Measurements from ENCODE around the gene PI4K2B.
A peak's percentile ranks its signal among the peaks of the same experiment; 100 is the strongest.
"Not testable (repeated sequence)": the region's sequence is repeated elsewhere in the genome, so short reads cannot be mapped to it uniquely, and the experiment has no call there.

The PI4K2B gene

DNA sequence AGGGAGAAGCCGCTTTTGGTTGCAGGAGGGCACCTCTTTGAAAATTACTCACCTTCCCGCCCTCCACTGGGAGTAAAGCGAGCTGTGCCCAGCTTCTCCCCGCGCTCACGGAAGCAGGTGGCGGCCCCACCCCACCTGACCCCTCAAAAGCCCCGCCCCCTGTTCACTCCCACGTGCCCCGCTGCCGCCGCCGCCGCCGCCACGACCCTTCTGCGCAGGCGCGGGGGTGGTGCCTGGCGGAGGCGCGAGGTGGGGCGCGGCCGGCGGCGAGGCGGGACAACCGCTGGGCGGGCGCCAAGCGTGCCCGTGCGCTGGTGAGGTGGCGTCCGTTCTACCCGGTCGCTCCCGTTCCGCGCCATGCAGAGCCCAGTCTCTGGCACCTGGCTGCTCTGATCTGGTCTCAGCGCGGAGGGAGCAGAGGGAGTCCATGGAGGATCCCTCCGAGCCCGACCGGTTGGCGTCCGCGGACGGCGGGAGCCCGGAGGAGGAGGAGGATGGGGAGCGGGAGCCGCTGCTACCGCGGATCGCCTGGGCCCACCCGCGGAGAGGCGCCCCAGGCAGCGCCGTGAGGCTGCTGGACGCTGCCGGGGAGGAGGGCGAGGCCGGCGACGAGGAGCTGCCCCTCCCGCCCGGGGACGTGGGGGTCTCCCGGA, at the start of gene PI4K2B:
Gene PI4K2B, plus strand, starts transcription at position 297 of the 653 bp plus-strand sequence. Its CDS starts 131 bp downstream, at position 428.
- H3K36me3 Mint-ChIP-seq (ENCODE audit: low read depth), result peaks cover 50% of the 10 kb centered on the region

DNA sequence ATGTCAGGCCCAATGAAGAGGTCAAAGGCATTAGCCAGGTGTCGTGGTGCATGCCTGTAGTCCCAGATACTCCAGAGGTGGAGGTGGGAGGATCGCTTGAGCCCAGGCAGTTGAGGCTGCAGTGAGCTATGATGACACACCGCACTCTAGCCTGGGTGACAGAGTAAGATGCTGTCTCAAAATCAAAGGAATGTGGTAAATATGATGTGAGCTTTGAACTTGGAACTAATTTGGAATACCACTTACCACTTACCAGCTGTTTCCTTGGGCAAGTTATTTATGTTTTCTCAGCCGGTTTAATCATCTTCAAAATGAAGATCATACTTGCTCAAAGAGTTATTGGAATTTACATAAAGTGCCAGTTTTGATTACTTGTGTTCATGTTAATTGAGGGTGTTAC, 49.8 kb upstream of the PI4K2B start:
- Mint-ChIP-seq H3K4me3 (no peak overlapping the region), H3K9me3 (no peaks in the 10 kb centered on the region), H3K36me3 (ENCODE audit: low read depth) (no peaks in the 10 kb centered on the region), H3K4me1 (ENCODE audit: low read depth) (peaks cover 14% of the 10 kb centered on the region), H3K27ac (no peak overlapping the region), H3K27me3 (no peaks in the 10 kb centered on the region)
- no peak for DNase-seq

More for the DNA sequence above, at the start of gene PI4K2B:
- Mint-ChIP-seq H3K27ac (peak within 1 kb of the TSS; percentile 96), H3K4me3 (peak within 1 kb of the TSS; percentile 90), H3K4me1 (ENCODE audit: low read depth) (peaks cover 50% of the 10 kb centered on the region), H3K27me3 (no peaks in the 10 kb centered on the region), H3K9me3 (peaks cover 5% of the 10 kb centered on the region)
- peak; percentile 97 for DNase-seq

DNA sequence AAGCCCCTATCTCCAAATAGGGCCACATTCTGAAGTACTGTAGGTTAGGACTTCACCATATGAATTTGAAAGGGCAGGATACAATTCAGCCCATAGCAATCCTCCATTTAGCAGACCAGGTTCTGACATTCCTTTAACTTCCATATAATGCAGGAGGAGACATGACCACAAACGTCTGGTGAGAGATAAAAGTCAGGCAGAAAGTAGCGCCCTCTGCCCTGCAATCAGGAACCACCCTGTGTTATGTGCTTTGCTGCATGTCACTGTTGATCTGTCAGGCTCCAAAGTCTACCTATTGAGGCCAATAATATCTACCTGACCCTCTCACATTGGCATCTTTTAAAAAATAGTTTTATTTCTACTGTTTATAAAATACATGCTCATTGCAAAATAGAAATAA, 43.4 kb upstream of the PI4K2B start:
- no peaks in the 10 kb centered on the region for H3K9me3 Mint-ChIP-seq
- H3K4me3 Mint-ChIP-seq, result no peak overlapping the region
- no peak for DNase-seq
- no peaks in the 10 kb centered on the region for H3K27me3 Mint-ChIP-seq
- H3K36me3 Mint-ChIP-seq (ENCODE audit: low read depth), result no peaks in the 10 kb centered on the region
- peaks cover 5% of the 10 kb centered on the region for H3K4me1 Mint-ChIP-seq (ENCODE audit: low read depth)
- H3K27ac Mint-ChIP-seq, result no peak overlapping the region

- no peak overlapping the region for H3K4me3 Mint-ChIP-seq
- H3K27ac Mint-ChIP-seq, result no peak overlapping the region
- H3K36me3 Mint-ChIP-seq (ENCODE audit: low read depth), result peaks cover 14% of the 10 kb centered on the region
- peaks cover 5% of the 10 kb centered on the region for H3K4me1 Mint-ChIP-seq (ENCODE audit: low read depth)
- H3K27me3 Mint-ChIP-seq, result no peaks in the 10 kb centered on the region
- DNase-seq, result no peak
- peaks cover 4% of the 10 kb centered on the region for H3K9me3 Mint-ChIP-seq
Measured at GRCh38 chr4:25198713-25199112, 35.1 kb upstream of the PI4K2B start.

DNA sequence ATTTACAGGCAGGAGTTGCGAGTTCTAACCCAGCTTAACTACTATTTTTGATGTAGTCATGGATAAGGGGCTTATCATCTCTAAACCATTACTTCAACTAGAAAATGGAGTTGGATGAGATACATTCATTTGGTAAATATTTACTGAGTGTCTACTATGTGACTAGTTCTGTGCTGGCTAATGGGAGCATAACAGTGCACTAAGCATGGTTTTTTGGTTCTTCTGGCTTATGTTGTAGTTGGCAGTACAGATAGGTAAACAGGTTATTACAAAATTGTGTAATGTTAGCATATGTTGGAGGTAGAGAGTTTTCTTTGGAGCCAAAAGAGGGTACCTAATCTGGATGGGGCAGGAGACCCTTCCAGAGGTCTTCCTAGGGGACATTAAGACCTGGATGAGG, 25.8 kb upstream of the PI4K2B start:
- DNase-seq, result no peak
- H3K36me3 Mint-ChIP-seq (ENCODE audit: low read depth), result no peaks in the 10 kb centered on the region
- no peak overlapping the region for H3K27ac Mint-ChIP-seq
- no peak overlapping the region for H3K4me3 Mint-ChIP-seq
- H3K27me3 Mint-ChIP-seq, result no peaks in the 10 kb centered on the region
- H3K4me1 Mint-ChIP-seq (ENCODE audit: low read depth), result no peaks in the 10 kb centered on the region
- H3K9me3 Mint-ChIP-seq, result no peaks in the 10 kb centered on the region

- Mint-ChIP-seq H3K27me3 (no peaks in the 10 kb centered on the region), H3K36me3 (ENCODE audit: low read depth) (no peaks in the 10 kb centered on the region), H3K27ac (no peak overlapping the region), H3K4me3 (no peak overlapping the region), H3K4me1 (ENCODE audit: low read depth) (no peaks in the 10 kb centered on the region), H3K9me3 (no peaks in the 10 kb centered on the region)
- DNase-seq, result no peak
Measured at GRCh38 chr4:25209702-25210101, 24.1 kb upstream of the PI4K2B start.

DNA sequence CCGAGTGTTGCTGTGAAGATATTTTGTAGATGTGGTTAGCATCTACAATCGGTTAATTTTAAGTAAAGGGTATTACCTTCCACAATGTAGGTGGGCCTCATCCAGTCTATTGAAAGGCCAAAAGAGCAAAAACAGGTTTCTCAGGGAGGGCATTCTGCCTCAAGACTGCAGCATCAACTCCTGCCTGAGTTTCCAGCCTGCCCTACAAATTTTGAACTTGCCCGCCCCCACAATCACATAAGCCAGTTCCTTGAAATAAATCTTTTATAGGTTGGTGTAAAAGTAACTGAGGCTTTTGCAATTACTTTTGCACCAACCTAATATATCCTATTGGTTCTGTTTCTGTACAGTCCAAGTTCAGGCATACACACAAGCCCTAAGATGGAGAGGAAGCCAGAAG, 22.1 kb upstream of the PI4K2B start:
- Mint-ChIP-seq H3K36me3 (ENCODE audit: low read depth) (no peaks in the 10 kb centered on the region), H3K9me3 (peaks cover 5% of the 10 kb centered on the region), H3K27me3 (no peaks in the 10 kb centered on the region), H3K4me3 (no peak overlapping the region), H3K27ac (no peak overlapping the region), H3K4me1 (ENCODE audit: low read depth) (no peaks in the 10 kb centered on the region)
- DNase-seq, result no peak

- Mint-ChIP-seq H3K9me3 (peaks cover 5% of the 10 kb centered on the region), H3K4me3 (no peak overlapping the region), H3K36me3 (ENCODE audit: low read depth) (no peaks in the 10 kb centered on the region), H3K27me3 (no peaks in the 10 kb centered on the region), H3K27ac (no peak overlapping the region), H3K4me1 (ENCODE audit: low read depth) (no peaks in the 10 kb centered on the region)
- DNase-seq, result no peak
Measured at GRCh38 chr4:25212822-25213221, 21.0 kb upstream of the PI4K2B start.

DNA sequence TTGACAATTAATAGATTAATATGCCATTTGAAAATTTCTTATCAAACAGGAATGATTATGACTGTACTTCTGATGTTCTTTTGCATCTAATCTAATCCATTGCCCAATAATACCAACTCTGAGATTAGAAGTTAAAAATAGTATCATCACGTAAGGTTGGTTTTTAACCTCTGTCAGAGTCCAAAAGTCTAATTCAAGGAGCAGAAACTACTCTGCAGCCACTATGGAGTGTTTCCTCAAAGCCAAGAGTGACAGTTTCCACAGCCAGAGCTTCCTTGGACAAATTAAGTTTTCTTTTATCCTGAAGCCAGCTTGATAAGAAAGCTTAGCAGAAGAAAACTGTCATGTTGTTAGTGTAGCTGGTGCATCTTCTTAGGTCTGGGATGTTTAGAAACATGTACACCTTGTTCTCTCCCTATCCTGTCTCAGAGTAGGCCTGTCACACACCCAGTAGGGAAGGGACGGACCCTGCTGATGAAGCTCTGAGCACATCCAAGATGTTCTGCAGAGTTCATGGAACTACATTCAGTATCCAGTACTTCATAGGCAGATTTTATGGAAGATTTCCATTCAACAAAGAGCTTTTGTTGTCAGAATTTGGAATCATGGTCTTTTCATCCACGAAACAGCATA, 20.4 kb upstream of the PI4K2B start:
- no peak overlapping the region for H3K4me3 Mint-ChIP-seq
- DNase-seq, result no peak
- H3K9me3 Mint-ChIP-seq, result peaks cover 9% of the 10 kb centered on the region
- no peaks in the 10 kb centered on the region for H3K27me3 Mint-ChIP-seq
- no peak overlapping the region for H3K27ac Mint-ChIP-seq
- no peaks in the 10 kb centered on the region for H3K4me1 Mint-ChIP-seq (ENCODE audit: low read depth)
- peaks cover 1% of the 10 kb centered on the region for H3K36me3 Mint-ChIP-seq (ENCODE audit: low read depth)

GRCh38 chr4:25214750-25215149, 19.1 kb upstream of the PI4K2B start:
- not testable (repeated sequence) for H3K4me1 Mint-ChIP-seq (ENCODE audit: low read depth); H3K27me3 Mint-ChIP-seq; DNase-seq; H3K27ac Mint-ChIP-seq; H3K4me3 Mint-ChIP-seq; H3K36me3 Mint-ChIP-seq (ENCODE audit: low read depth)
- H3K9me3 Mint-ChIP-seq, result peaks cover 13% of the 10 kb centered on the region

GRCh38 chr4:25215511-25215910, 18.3 kb upstream of the PI4K2B start:
- no peak for DNase-seq
- Mint-ChIP-seq H3K4me3 (no peak overlapping the region), H3K27ac (no peak overlapping the region), H3K27me3 (no peaks in the 10 kb centered on the region), H3K9me3 (peaks cover 21% of the 10 kb centered on the region), H3K4me1 (ENCODE audit: low read depth) (no peaks in the 10 kb centered on the region), H3K36me3 (ENCODE audit: low read depth) (peaks cover 15% of the 10 kb centered on the region)

DNA sequence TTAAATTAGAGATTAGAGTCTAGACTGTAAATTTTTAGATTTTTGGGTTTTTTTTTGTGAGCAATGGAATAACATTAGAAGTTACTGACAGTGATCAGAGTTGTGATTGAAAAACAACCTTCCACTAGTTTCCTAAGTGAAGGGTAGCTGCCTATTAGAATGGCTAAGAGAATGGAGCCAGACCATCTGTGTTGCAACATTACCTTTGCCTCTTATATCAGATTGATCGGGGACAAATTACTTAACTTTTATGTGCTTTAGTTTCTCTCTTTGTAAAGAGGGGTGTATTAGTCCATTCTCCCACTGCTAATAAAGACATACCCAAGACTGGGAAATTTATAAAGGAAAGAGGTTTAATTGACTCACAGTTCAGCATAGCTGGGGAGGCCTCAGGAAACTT, 12.5 kb upstream of the PI4K2B start:
- H3K4me1 Mint-ChIP-seq (ENCODE audit: low read depth), result no peaks in the 10 kb centered on the region
- no peak overlapping the region for H3K27ac Mint-ChIP-seq
- H3K36me3 Mint-ChIP-seq (ENCODE audit: low read depth), result peaks cover 56% of the 10 kb centered on the region
- DNase-seq, result no peak
- H3K27me3 Mint-ChIP-seq, result no peaks in the 10 kb centered on the region
- no peak overlapping the region for H3K4me3 Mint-ChIP-seq
- H3K9me3 Mint-ChIP-seq, result peaks cover 48% of the 10 kb centered on the region

- no peak for DNase-seq
- H3K36me3 Mint-ChIP-seq (ENCODE audit: low read depth), result peaks cover 73% of the 10 kb centered on the region
- H3K27me3 Mint-ChIP-seq, result no peaks in the 10 kb centered on the region
- H3K9me3 Mint-ChIP-seq, result peaks cover 51% of the 10 kb centered on the region
- no peaks in the 10 kb centered on the region for H3K4me1 Mint-ChIP-seq (ENCODE audit: low read depth)
- no peak overlapping the region for H3K4me3 Mint-ChIP-seq
- H3K27ac Mint-ChIP-seq, result no peak overlapping the region
Measured at GRCh38 chr4:25223802-25224375, 9.9 kb upstream of the PI4K2B start.

- Mint-ChIP-seq H3K36me3 (ENCODE audit: low read depth) (peaks cover 47% of the 10 kb centered on the region), H3K27me3 (no peaks in the 10 kb centered on the region)
Measured at GRCh38 chr4:25229804-25230203, 4.0 kb upstream of the PI4K2B start.

DNA sequence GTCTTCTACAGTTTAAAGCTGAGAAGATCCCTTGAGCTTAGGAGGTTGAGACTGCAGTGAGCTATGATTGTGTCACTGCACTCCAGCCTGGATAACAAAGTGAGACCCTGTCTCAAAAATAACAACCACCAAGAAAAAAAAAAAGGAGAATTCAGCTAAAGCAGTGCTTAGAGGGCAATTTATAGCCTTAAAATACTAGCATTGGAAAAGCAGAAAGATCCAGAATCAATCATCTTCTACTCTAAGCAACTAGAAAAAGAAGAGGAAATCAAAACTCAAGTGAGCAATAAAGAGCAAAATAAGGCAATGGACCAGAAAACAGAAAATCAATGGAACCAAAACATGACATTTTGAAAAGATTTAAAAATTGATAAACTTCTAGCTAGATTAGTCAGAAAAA, 639 bp upstream of the PI4K2B start:
- DNase-seq, result no peak
- no peaks in the 10 kb centered on the region for H3K27me3 Mint-ChIP-seq
- peak overlapping the region; percentile 91 for H3K27ac Mint-ChIP-seq
- peaks cover 8% of the 10 kb centered on the region for H3K9me3 Mint-ChIP-seq
- H3K36me3 Mint-ChIP-seq (ENCODE audit: low read depth), result peaks cover 47% of the 10 kb centered on the region
- peaks cover 43% of the 10 kb centered on the region for H3K4me1 Mint-ChIP-seq (ENCODE audit: low read depth)
- H3K4me3 Mint-ChIP-seq, result peak overlapping the region; percentile 90

More at GRCh38 chr4:25229804-25230203, 4.0 kb upstream of the PI4K2B start:
- H3K4me3 Mint-ChIP-seq, result no peak overlapping the region
- peaks cover 19% of the 10 kb centered on the region for H3K4me1 Mint-ChIP-seq (ENCODE audit: low read depth)
- DNase-seq, result no peak
- peaks cover 19% of the 10 kb centered on the region for H3K9me3 Mint-ChIP-seq
- H3K27ac Mint-ChIP-seq, result no peak overlapping the region

Data from activated T-cell treated with anti-CD3 and anti-CD28 coated beads, Interleukin-2, amount 50 U/mL, for 24 hours (primary cell).